22Rv1 (cell line): Measurements from ENCODE around the gene ACTG1.

Experiments
- H3K27ac ChIP-seq: fragments of 450-650 bp; 2 replicates; pipeline ENCODE4 v1.5.1; 2017
- ZFX ChIP-seq: fragments of 450-650 bp; IDR thresholded peaks from 2 replicates; pipeline ENCODE4 v1.6.1; 2017; ENCODE audit warnings: antibody characterized with exemption, borderline replicate concordance
- TF ChIP-seq, protein P1 (sequence below): fragments of 450-650 bp; IDR thresholded peaks from 2 replicates; pipeline ENCODE4 v1.5.1; 2017; ENCODE audit warnings: mild to moderate bottlenecking

Gene ACTG1

DNA sequence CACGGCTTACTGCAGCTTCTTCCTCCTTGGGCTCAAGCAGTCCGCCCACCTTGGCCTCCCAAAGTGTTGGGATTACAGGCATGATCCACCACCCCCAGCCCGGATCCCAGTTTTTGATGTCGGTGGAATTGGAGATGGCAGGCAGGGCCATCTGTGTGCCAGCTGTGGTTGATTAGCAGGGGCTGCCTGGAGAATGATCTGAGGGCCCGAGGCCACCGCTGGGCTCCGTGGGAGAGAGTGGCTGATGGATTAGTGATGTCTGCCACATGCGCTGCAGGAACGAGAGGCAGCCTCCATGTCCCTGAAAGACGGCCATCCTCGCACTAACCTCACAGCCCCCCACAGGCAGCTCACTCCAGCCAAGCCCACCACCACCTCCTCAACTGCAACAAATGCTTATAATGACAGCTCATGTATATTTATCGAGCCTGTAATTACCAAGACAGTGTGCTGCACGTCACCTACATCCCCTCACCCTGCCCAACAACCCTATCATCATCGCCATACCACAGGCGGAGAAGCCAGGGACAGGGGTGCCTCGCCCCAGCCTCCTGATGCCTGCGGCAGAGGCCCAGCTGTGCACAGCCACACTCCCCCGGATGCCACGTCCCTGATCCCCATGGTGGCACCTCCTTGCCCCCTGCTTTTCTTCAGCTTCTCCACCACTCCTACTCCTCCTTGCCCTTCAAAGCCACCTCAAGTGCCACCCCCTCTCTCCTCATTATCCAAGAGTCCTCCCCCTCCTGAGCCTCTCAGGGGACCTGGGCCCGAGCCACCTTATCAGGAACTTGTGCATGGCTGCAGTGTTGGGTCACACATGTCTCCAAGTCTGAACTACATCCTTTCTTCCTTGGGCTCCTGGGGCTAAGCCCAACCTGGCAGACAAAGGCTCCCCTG is 33.2 kb downstream of the ACTG1 start:
- H3K27ac ChIP-seq, result no peak overlapping the region
- TF ChIP-seq ZFX, result no peak

- H3K27ac ChIP-seq, result no peak overlapping the region
- TF ChIP-seq ZFX, result no peak
- TF ChIP-seq, protein P1, sequence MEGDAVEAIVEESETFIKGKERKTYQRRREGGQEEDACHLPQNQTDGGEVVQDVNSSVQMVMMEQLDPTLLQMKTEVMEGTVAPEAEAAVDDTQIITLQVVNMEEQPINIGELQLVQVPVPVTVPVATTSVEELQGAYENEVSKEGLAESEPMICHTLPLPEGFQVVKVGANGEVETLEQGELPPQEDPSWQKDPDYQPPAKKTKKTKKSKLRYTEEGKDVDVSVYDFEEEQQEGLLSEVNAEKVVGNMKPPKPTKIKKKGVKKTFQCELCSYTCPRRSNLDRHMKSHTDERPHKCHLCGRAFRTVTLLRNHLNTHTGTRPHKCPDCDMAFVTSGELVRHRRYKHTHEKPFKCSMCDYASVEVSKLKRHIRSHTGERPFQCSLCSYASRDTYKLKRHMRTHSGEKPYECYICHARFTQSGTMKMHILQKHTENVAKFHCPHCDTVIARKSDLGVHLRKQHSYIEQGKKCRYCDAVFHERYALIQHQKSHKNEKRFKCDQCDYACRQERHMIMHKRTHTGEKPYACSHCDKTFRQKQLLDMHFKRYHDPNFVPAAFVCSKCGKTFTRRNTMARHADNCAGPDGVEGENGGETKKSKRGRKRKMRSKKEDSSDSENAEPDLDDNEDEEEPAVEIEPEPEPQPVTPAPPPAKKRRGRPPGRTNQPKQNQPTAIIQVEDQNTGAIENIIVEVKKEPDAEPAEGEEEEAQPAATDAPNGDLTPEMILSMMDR, result no peak
Observed at GRCh38 chr17:81478119-81478518, 34.5 kb downstream of the ACTG1 start.

GRCh38 chr17:81477173-81477572 is 35.4 kb downstream of the ACTG1 start:
- H3K27ac ChIP-seq, result no peak overlapping the region
- TF ChIP-seq ZFX, result no peak
- TF ChIP-seq, protein P1, result no peak

- H3K27ac ChIP-seq, result no peak overlapping the region
- no peak for TF ChIP-seq ZFX
- TF ChIP-seq, protein P1, result no peak
Observed at GRCh38 chr17:81476635-81477034, 36.0 kb downstream of the ACTG1 start.

DNA sequence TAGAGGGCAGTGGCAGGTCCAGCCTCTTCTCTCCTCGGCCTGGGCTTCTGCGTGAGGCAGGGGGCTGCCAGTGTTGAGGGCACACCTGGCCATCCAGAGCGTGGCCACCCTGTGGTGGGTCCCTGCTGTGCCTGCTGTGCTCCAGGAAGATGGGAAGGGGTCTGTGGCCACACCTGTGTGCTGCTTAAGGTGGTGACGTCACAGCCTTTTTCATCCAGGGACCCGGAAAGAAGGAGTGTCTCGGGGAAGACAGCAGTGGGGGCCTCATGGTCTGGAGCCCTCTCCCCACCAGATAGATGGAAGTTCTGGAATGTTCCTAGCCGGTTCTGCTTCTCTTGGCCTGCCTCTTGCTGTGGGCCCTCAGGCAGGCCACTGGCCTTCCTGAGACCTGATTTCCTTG is 36.5 kb downstream of the ACTG1 start:
- H3K27ac ChIP-seq, result no peak overlapping the region
- no peak for TF ChIP-seq ZFX
- TF ChIP-seq, protein P1, result no peak

- no peak for TF ChIP-seq ZFX
- TF ChIP-seq, protein P1, result no peak
- H3K27ac ChIP-seq, result no peak overlapping the region
Observed at GRCh38 chr17:81474958-81475357, 37.6 kb downstream of the ACTG1 start.

DNA sequence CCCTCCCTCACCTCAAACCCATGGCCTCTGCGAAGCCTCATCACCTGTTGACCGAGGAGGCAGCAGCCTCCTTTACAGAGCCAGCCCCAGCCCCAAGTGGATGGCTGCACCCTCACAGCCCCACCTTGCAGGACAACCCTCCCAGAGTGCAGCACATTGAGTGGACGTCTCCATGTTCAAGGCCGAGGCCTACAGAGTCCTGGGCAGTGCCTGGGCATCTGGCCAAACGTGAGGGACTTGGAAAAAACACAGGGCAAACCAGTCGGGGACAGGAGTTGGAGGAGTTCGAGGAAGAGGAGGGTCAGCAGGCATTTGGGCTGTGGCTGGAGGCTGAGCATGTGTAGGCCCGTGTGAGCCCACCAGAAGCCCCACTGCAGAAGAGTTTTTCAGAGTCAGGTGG is 39.6 kb downstream of the ACTG1 start:
- TF ChIP-seq, protein P1, result no peak
- TF ChIP-seq ZFX, result no peak
- H3K27ac ChIP-seq, result 0 out of 2 replicates have a peak overlapping the region, but pooled peaks have one; percentile 73
